ENCODE data around the gene SLC27A1.

GRCh38 chr19:17456127-17456526 lies 14.2 kb upstream of the SLC27A1 start:
- TF ChIP-seq CTCF (IDR thresholded peaks at IDR 0.05) (no peak), POLR2AphosphoS5 (IDR thresholded peaks at IDR 0.05; ENCODE audit: insufficient read depth in 1 of 2, low read depth in 1 of 2) (no peak), POLR2A (IDR thresholded peaks at IDR 0.05) (no peak)

All from vagina (tissue), 2 donors.